B cell (primary cell): ENCODE data around the gene KIF16B. TPM values are rescaled to one million over a fixed set of nuclear protein-coding genes. Genes with fewer than 3 reads are reported as not detected.

Source experiments
- ATAC-seq: fragments of 200-7000 bp; cut with Tn5 transposase; one replicate; pipeline ENCODE4 v1.10.0; 2021; ENCODE audit warnings: low read depth, mild to moderate bottlenecking, moderate number of reproducible peaks, moderate library complexity
- CTCF ChIA-PET: fragments of 350-600 bp; sonication (Branson Sonifier 250); formaldehyde crosslinking; loops from one replicate; lab custom pipeline; 2021; ENCODE audit warnings: antibody characterized with exemption, inconsistent platforms; lab: Charles Lee
- POLR2A ChIA-PET: fragments of 350-600 bp; sonication (Branson Sonifier 250); formaldehyde crosslinking; loops from one replicate; lab custom pipeline; 2021; ENCODE audit warnings: antibody characterized with exemption; lab: Charles Lee
- DNase-seq: peaks from one replicate; pipeline ENCODE4 v3.0.0; 2013
- H2AFZ ChIP-seq: 2 replicates; pipeline ENCODE4 v1.6.1; 2012; ENCODE audit warnings: mild to moderate bottlenecking, low read depth, low read length; ENCODE audit not compliant: insufficient read depth, poor library complexity, severe bottlenecking
- H3K27ac ChIP-seq, 2 donors: 1 replicate in 1 of 2; 2 replicates in 1 of 2; pipeline ENCODE4 v1.5.1; 2012 to 2013; ENCODE audit warnings: low read length in 2 of 2, mild to moderate bottlenecking in 2 of 2, moderate library complexity in 1 of 2
- H3K27me3 ChIP-seq, 4 experiments: fragments of 200-600 bp in 1 of 4; sonication (generic) in 1 of 4; replicated peaks in 1 of 4; 1 replicate in 2 of 4; 2 replicates in 2 of 4; pipeline versions ENCODE4 v1.6.1 to v1.7.0; 2013 to 2016; ENCODE audit warnings: low read length in 3 of 4, mild to moderate bottlenecking in 2 of 4, mixed read lengths in 1 of 4, moderate library complexity in 1 of 4; ENCODE audit not compliant: insufficient read depth in 4 of 4, control insufficient read depth in 3 of 4; ENCODE audit errors: control extremely low read depth in 1 of 4
- H3K36me3 ChIP-seq, 2 experiments: replicated peaks in 1 of 2; 1 replicate in 1 of 2; 2 replicates in 1 of 2; pipeline versions ENCODE4 v1.6.1 to v1.7.1; 2013; ENCODE audit warnings: low read length in 1 of 2; ENCODE audit not compliant: insufficient read depth in 2 of 2, control insufficient read depth in 1 of 2; ENCODE audit errors: control extremely low read depth in 1 of 2, extremely low read depth in 1 of 2
- H3K4me1 ChIP-seq, 2 donors: fragments of 200-600 bp in 1 of 2; sonication (generic) in 1 of 2; 1 replicate in 1 of 2; 2 replicates in 1 of 2; pipeline versions ENCODE4 v1.5.1 to v1.6.1; 2013 to 2017; ENCODE audit warnings: low read length in 2 of 2; ENCODE audit not compliant: control insufficient read depth in 2 of 2, insufficient read depth in 2 of 2
- H3K4me2 ChIP-seq: replicated peaks from 2 replicates; pipeline ENCODE3; 2012; ENCODE audit warnings: mild to moderate bottlenecking, low read depth, low read length; ENCODE audit not compliant: poor library complexity, severe bottlenecking
- H3K4me3 ChIP-seq, 5 experiments: fragments of 200-600 bp in 1 of 5; sonication (generic) in 1 of 5; 1 replicate in 3 of 5; 2 replicates in 2 of 5; pipeline versions ENCODE4 v1.5.1 to v1.7.0; 2011 to 2016; ENCODE audit warnings: low read length in 4 of 5, mild to moderate bottlenecking in 4 of 5, low read depth in 2 of 5, control low read depth in 1 of 5, moderate library complexity in 1 of 5; ENCODE audit not compliant: insufficient read depth in 1 of 5; ENCODE audit errors: control extremely low read depth in 1 of 5, extremely low read depth in 1 of 5
- H3K79me2 ChIP-seq: fragments of 200-600 bp; sonication (generic); one replicate; pipeline ENCODE4 v1.6.0; 2016; ENCODE audit warnings: low read length; ENCODE audit not compliant: control insufficient read depth, insufficient read depth
- H3K9ac ChIP-seq: fragments of 200-600 bp; sonication (generic); 2 replicates; pipeline ENCODE4 v1.6.1; 2017; ENCODE audit warnings: mild to moderate bottlenecking, low read length, moderate library complexity
- H3K9me3 ChIP-seq, 3 donors: one replicate each; pipeline versions ENCODE4 v1.6.1 to v1.7.1; 2013; ENCODE audit warnings: low read length in 2 of 3; ENCODE audit not compliant: control insufficient read depth in 2 of 3, insufficient read depth in 1 of 3; ENCODE audit errors: control extremely low read depth in 1 of 3
- H4K20me1 ChIP-seq: 2 replicates; pipeline ENCODE4 v1.6.0; 2012; ENCODE audit warnings: mild to moderate bottlenecking, low read length; ENCODE audit not compliant: insufficient read depth, control insufficient read depth, poor library complexity, severe bottlenecking
- H3K27ac Mint-ChIP-seq: one replicate; pipeline ENCODE4 v1.8.0; 2021; ENCODE audit warnings: mixed read lengths
- H3K27me3 Mint-ChIP-seq: one replicate; pipeline ENCODE4 v1.8.0; 2021; ENCODE audit warnings: mixed read lengths
- H3K4me1 Mint-ChIP-seq: one replicate; pipeline ENCODE4 v1.8.0; 2021; ENCODE audit warnings: mixed read lengths
- H3K4me3 Mint-ChIP-seq: one replicate; pipeline ENCODE4 v1.8.0; 2021; ENCODE audit warnings: mixed read lengths
- H3K9me3 Mint-ChIP-seq: one replicate; pipeline ENCODE4 v1.8.0; 2022; ENCODE audit warnings: mixed read lengths; ENCODE audit not compliant: insufficient read depth
- CTCF ChIP-seq: fragments of 200-600 bp; IDR thresholded peaks from one replicate; pipeline ENCODE4 v1.8.0; 2022; ENCODE audit warnings: antibody characterized with exemption, mild to moderate bottlenecking
- EZH2 ChIP-seq: IDR thresholded peaks from 2 replicates; pipeline ENCODE4 v1.6.1; 2012; ENCODE audit warnings: borderline replicate concordance, low read depth, mild to moderate bottlenecking, moderate library complexity, low read length; ENCODE audit not compliant: insufficient read depth, poor library complexity, severe bottlenecking
- WGBS: methylation state at CpG from one replicate; pipeline ENCODE4 v1.1.5; 2013; ENCODE audit warnings: missing lambda C conversion rate; ENCODE audit not compliant: insufficient coverage; 5-methylcytosine and 5-hydroxymethylcytosine counted together
- intact Hi-C: fragments of 100-400 bp; cut with micrococcal nuclease; formaldehyde crosslinking; loops from one replicate; pipeline ENCODE4 v1.10.0; 2022
- polyA plus RNA-seq: library from polyadenylated mRNA; depleted of rRNA; stranded (reverse); fragments of >200 nt; gene quantifications from 2 replicates; pipeline ENCODE4 v1.2.3, GENCODE V29; 2012
- total RNA-seq, 2 donors: library from RNA; stranded (reverse); fragments of 120-200 nt in 1 of 2; gene quantifications; 1 replicate in 1 of 2; 2 replicates in 1 of 2; pipeline versions ENCODE4 v1.2.3 to v1.2.4, GENCODE V29; 2013 to 2022

KIF16B gene
- total and polyA plus RNA-seq, 2 donors (not counting 1 experiment from before 2014, with no cell fraction given) = 4.5 to 13.0 TPM

- Mint-ChIP-seq H3K4me1 (peaks cover 18% of the 10 kb centered on the region), H3K9me3 (no peaks in the 10 kb centered on the region), H3K4me3 (no peak overlapping the region), H3K27me3 (no peaks in the 10 kb centered on the region), H3K27ac (no peak overlapping the region)
- no peak overlapping the region for H2AFZ ChIP-seq
- no peaks in the 10 kb centered on the region for H4K20me1 ChIP-seq
- H3K27ac ChIP-seq = no peak overlapping the region
- TF ChIP-seq CTCF (no peak), EZH2 (no peak)
- no peak overlapping the region for H3K9ac ChIP-seq
- CTCF ChIA-PET = no interaction called here
- peaks cover 11 to 16% of the 10 kb centered on the region in 2 donors for H3K4me1 ChIP-seq
- H3K79me2 ChIP-seq = no peaks in the 10 kb centered on the region
- no peak overlapping the region for H3K4me3 ChIP-seq
- no peaks in the 10 kb centered on the region for H3K9me3 ChIP-seq
- H3K27me3 ChIP-seq = no peaks in the 10 kb centered on the region
- peaks cover 4 to 9% of the 10 kb centered on the region in 2 experiments for H3K36me3 ChIP-seq
- DNase-seq = no peak
- no peak overlapping the region for H3K4me2 ChIP-seq
- intact Hi-C loops = no loop called here
- POLR2A ChIA-PET = no interaction called here
- no CpG with 5 or more reads among the region's 1 CpG for WGBS
- no peak for ATAC-seq
Measured at GRCh38 chr20:16493486-16493885, 79.8 kb downstream of the KIF16B start.

GRCh38 chr20:16491294-16491905 lies 81.8 kb downstream of the KIF16B start:
- POLR2A ChIA-PET = no interaction called here
- Histone ChIP-seq H3K27ac (no peak overlapping the region), H3K4me1 (peaks cover 11 to 16% of the 10 kb centered on the region in 2 donors), H3K4me2 (peak overlapping the region; percentile 54), H3K36me3 (peaks cover 6% of the 10 kb centered on the region in 2 experiments), H2AFZ (no peak overlapping the region), H3K79me2 (no peaks in the 10 kb centered on the region), H4K20me1 (no peaks in the 10 kb centered on the region), H3K4me3 (no peak overlapping the region), H3K9me3 (no peaks in the 10 kb centered on the region), H3K9ac (peak overlapping the region; percentile 23), H3K27me3 (no peaks in the 10 kb centered on the region)
- peak overlapping the region; percentile 35 for H3K4me3 Mint-ChIP-seq
- H3K9me3 Mint-ChIP-seq = no peaks in the 10 kb centered on the region
- ATAC-seq (peak; percentile 57), DNase-seq (peak; percentile 23)
- 33% methylated on average over 5 of the region's 7 CpGs for WGBS
- intact Hi-C loops = no loop called here
- CTCF ChIA-PET = no interaction called here
- no peaks in the 10 kb centered on the region for H3K27me3 Mint-ChIP-seq
- H3K27ac Mint-ChIP-seq = peak overlapping the region; percentile 53
- H3K4me1 Mint-ChIP-seq = peaks cover 18% of the 10 kb centered on the region
- TF ChIP-seq CTCF (no peak), EZH2 (no peak)
